GM19238 (cell line): ENCODE data around the gene VTN.
A peak's percentile ranks its signal among the peaks of the same experiment; 100 is the strongest.

Source experiments
- DNase-seq: peaks from one replicate; pipeline ENCODE4 v3.0.0; 2011; ENCODE audit warnings: low spot score; ENCODE audit not compliant: insufficient read length

Gene VTN, protein sequence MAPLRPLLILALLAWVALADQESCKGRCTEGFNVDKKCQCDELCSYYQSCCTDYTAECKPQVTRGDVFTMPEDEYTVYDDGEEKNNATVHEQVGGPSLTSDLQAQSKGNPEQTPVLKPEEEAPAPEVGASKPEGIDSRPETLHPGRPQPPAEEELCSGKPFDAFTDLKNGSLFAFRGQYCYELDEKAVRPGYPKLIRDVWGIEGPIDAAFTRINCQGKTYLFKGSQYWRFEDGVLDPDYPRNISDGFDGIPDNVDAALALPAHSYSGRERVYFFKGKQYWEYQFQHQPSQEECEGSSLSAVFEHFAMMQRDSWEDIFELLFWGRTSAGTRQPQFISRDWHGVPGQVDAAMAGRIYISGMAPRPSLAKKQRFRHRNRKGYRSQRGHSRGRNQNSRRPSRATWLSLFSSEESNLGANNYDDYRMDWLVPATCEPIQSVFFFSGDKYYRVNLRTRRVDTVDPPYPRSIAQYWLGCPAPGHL

DNA sequence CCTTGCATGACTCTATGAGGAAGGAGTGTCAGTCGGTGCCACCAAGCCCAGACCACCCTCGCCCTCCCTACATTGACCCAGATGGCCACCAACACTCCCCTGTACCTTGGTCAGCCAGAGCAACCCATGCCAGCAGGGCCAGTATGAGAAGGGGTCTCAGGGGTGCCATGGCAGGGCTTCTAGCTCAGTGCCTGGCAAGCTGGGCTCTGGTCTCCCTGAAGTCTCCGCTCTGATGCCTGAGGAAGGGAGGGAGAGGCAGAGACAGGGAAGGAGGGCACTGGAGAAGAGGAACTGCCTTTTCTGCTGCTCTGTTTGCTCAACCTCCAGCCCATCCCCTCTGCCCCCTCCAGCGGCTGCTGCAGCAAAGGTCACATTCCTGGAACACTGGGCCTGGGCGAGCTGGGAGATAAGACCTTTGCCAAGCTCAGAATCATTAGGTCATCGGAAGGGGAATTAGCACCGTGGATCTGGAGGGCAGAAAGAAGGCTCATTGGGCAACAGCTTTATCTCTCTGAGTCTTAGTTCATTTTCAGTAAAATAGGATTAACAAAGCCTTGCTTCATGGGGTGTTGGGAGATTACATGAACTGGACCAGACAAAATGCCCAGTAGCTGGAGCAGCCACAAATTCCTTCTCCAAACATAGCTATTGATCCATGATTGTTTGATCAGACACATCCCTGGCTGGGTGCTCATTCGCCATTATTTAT is at the start of gene VTN:
VTN (minus strand) TSS at position 273 of the 709 bp plus-strand sequence; CDS start at position 169, 104 bp downstream.
- no peak for DNase-seq

DNA sequence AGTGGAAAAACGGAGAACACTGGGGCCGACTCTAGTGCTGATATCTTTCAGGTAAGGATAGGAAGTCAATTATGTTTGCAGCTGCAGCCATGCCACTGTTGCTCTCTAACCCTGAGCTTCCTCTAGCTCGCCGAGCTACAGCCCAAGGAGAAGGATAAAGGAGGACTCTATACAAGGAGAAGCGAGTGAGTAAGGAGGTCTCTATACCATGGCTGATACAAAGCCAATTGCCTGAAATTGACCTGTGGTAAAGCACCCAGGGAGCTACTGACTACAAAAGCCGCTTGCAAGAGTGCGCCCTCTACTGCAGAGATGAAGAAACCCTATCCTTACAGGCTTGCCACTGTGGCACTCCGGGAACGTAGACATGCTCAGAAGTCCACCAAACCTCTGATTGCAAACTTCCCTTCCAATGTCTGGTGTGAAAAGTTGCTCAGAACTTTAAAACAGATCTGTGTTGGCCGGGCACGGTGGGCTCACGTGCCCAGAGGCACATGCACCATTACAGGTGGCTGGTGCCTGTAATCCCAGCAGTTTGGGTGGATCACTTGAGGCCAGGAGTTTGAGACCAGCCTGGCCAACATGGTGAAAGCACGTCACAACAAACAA is 46.7 kb upstream of the VTN start:
- no peak for DNase-seq

DNA sequence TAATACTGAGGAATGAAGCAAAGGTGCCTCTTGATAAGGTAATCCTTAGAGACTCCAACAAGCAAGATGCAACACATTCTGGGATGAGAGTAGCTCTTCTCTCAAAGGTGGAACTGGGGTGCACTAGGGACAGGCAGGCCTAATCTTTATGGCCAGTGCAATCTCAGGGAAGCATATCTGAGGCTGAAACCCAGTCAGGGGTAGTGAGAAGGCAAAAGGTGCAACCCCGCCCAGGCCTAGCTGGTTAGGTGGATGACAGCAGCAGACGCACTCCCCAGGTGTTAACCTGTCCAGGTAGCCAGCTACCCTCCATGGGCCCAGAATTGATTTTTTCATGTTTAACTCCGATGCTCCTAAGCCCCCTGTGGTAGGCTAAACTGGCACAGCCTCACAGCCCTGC is 45.8 kb upstream of the VTN start:
- DNase-seq: no peak

DNA sequence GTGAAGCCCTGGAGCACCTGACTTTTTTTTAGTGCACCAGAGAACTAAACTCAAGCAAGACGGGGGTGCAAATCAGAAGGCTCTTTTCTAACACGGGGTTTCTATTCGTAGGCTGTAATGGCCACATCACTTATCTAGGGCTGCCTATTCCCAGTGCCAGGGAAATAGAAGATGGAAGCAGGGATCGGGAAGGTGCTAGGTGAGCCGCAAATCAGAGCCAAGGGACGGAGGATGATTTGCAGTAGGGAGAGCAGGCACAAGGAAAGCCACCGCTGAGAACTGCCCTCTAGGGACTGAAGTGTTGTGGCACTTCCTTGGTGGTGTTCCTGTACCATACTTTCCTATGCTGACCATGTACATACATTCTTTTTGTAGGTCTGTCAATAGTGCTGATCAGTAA is 43.7 kb upstream of the VTN start:
- no peak for DNase-seq

DNA sequence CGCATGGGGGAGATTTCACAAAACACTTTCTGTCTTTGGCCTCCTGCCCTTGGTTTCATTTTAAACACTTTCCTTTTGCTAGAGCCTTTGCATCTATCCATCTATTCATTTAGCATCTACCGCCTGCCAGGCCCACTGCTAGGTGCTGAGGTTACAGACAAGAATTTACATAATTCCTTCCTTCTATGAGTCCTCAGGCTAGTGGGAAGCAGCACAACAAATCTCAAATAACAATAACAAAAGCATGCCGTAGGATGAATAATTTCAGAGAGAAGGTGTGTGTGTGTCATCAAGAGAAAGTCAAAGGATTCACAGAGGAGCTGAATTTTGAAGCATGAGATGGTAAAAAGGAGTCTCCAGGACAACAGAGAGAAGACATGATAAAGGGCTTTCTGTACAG is 42.0 kb upstream of the VTN start:
- no peak for DNase-seq

DNA sequence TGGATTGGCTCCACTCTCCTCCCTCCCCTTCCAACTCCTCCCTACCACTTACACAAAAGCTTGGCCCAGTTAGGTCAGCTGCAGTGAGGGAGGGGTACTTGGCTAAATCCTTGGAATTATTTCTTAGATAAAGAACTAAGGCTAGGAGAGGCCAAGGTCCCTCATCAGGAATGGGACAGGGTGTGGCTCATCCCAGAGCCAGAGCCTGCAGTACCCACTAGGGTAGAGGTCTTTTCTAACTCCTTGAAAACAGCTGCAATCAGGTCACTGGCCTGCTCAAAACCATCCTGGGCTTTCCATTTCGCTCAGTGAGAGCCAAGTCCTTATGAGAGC is 37.8 kb upstream of the VTN start:
- no peak for DNase-seq

DNA sequence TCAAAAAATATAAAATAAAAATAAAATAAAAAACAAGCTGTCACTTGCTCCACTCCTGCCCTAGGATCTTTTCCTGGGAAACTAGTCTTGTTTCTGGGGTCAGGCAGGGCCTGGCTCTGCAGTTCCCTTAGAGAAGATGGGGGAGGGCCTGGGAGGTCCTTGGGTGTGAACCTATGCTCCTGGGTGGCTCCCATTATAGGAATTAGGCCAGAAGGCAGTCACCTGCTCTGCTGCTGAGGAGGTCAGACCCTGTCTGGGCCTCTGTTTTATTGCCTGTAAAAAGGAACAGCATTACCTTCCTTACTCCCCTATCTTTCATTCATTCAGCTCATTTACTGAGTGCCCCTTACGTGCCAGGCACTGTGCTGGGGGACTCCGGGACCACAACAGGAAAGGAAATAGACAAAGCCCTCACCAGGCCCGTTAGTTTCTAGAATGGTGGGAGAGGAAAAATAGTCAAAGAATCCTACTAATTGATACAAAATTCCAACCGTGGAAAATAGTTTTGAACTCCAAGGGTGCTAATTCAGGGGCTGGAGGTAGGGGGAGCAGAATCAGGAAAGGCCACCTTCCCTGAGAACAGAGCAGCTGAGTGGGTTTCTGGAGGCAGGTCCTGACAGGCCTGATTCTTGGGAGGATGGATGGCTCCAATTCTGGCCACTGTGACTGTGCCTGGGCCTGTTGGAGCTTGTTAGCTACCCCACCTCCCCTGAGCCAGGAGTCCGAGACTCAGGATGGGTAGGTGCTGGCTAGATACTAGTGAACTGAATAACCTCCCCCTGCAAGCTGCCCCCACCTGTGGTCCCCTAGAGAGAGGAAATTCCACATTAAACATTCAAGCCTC is 37.2 kb upstream of the VTN start:
- DNase-seq: no peak

DNA sequence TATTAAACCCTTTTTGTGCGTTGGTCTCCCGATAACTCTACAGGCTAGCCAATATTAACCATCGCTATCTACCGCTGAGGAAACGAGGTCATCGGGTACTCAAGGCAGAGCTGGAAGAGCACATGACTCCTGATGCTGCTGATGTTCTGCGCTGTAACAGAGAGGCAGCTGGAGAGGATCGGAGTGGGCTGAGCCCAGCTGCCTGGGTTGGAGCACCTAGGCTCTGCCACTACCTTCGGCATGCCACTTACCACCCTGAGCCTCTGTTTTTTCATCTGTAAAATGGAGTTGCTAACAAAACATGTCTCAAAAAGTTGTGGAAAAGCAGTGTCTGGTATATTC is 36.3 kb upstream of the VTN start:
- DNase-seq: no peak

DNA sequence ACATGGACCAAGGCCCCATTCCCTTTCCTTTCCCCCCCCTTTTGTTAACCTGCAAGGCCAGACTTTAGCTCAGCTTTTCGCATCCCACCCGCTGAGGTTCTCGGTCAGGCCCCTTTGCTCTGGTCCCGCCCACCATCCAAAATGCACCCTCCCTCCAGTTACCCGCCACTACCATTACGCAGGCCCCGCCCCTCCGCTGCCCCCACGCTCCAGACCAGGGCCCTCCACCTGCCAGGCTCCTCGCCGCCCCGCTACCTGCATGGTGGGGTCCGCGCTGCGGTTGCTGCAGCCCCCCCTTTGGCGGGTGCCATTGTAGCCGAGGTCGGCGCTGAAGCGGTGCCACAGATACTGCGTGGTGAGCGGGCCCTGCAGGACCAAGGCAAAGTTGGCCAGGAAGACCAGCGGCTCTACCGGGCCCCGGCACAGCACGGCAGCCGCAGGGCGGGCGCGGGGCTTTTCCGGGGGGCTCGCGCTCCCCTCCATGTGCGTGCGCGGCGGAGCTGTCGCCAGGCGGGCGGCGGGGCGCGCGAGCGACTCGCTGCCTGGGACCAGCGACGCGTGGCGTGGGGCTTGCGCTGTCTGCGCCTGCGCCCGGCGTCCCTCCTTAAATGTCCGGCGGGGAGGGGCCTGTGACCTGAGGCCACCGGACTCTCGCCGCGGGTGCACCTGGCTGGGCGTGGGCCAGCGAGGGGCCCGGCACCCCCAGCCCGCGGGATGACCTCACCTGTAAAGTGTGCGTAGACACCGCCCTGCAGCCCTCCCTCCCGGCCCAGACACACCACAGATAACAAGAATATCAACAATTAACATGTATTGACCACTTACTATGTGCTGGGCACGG is 35.7 kb upstream of the VTN start, which contains the start of gene SLC46A1:
SLC46A1 (minus strand) TSS at position 581 of the 841 bp plus-strand sequence; CDS start at position 483, 98 bp downstream.
- peak; percentile 61 for DNase-seq

DNA sequence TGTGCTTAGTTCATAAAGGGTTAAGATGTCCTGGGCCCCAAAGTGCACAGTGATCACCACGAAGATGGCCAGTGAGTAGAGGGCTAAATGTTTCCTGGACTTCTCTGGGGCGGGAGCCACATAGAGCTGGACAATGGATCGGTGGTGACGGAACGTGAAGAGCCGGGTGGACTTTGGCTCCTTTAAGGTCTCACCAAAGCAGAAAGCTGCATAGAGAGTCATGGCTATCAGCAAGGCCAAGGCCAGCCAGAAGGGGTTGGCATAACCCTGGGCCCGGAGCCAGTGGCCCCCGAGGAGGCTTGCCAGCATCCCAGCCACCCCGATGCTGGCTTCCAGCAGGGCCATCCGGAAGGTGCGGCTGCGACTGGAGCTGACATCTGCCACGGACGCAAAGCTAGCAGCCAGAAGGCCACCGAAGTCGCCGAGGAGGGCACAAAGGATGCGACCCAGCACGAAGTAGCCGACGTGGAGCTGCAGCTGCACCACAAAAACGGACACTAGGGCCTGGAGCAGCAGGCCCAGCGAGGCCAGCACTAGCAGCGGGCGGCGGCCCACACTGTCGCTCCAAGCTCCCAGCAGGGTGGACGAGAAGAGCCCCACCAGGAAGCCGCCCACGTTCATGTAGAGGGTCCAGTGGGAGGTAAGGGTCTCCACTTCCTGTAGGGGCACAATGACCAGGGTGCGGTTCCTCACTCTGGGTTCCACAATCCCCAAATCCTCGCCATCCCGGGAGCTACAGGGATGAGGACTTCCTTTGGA is 34.9 kb upstream of the VTN start:
- DNase-seq: no peak

DNA sequence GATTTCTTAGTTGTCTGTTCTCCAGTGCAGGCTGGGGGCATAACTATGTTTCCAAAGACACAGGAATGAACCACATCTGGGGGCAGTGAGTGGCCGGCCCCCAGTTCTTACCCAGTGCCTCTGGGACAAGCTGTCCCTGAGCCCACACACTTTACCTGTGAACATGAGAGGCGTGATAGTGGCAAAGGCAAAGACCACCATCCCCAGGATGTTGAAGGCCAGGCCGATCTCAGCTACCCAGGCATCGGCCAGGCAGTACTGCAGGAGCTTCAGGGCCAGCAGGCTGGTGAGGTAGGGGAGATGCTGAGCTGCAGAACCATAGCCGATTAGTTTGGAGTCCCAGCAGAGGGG is 34.3 kb upstream of the VTN start:
- DNase-seq: no peak

DNA sequence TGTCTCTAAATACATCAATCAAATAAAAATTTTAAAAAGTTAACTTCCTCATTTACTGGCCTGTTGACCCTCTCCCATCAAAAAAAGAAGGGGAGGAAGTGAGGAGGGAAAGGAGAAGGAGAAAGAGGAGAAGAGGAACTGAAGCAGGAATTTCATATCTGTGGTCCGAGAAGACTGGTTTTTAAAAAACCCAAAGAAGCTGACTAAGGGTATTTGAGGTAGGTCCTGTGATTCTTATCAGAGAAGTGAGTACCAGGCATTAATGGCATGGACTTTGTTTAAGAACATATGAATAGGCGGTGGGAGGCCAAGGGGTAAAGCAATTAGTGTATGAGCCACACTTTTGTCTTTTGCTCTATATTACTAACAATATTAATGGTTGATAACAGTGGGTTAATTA is 33.9 kb upstream of the VTN start:
- no peak for DNase-seq

DNA sequence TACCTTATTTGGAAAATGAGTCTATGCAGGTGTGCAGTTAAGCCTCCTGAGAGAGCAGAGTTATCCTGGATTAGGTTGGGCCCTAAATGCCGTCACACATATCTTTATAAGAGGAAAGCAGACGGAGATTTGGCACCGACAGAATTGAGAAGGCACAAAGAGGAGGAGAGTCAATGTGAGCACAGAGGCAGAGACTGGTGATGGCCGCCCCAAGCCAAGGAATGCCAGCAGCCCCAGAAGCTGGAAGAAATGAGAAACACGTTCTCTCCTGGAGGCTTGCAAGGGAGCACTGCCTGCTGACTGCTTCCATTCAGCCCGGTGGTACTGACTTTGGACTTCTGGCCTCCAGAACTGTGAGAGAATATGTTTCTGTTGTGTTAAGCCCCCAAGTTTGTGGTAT is 32.7 kb upstream of the VTN start:
- no peak for DNase-seq

DNA sequence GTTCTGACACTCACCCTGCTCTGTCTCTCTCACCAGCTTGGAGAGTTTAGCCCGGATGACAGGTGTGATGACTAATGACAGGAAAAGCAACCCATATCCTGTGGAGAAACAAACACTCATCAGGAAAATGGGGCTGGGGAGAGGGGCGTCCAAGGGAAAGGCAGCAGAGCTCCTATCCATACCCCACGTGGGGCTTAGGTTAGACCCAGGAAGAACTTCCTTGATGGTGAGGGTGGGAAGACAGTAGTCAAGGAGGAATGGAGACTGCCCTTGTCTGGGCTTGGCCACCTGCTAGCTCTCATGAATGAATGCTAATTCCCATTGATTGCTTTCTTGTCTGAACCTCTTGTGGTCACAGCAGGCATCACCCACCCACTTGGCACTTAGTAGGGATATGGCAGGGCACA is 32.1 kb upstream of the VTN start:
- DNase-seq: no peak

DNA sequence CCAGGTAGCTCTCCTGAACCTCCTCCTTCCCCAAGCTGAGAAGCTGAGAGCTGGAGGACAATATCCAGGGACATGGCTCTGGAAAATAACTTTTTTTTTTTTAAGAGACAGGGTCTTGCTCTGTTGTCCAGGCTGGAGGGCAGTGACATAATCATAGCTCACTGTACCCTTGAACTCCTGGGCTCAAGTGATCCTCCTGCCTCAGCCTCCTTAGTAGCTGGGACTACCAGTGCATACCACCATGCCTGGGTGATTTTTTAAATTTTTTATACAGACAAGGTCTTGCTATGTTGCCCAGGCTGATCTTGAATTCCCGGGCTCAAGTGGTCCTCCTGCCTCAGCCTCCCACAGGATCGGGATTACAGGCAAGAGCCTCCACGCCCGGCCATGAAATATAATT is 29.7 kb upstream of the VTN start:
- no peak for DNase-seq

DNA sequence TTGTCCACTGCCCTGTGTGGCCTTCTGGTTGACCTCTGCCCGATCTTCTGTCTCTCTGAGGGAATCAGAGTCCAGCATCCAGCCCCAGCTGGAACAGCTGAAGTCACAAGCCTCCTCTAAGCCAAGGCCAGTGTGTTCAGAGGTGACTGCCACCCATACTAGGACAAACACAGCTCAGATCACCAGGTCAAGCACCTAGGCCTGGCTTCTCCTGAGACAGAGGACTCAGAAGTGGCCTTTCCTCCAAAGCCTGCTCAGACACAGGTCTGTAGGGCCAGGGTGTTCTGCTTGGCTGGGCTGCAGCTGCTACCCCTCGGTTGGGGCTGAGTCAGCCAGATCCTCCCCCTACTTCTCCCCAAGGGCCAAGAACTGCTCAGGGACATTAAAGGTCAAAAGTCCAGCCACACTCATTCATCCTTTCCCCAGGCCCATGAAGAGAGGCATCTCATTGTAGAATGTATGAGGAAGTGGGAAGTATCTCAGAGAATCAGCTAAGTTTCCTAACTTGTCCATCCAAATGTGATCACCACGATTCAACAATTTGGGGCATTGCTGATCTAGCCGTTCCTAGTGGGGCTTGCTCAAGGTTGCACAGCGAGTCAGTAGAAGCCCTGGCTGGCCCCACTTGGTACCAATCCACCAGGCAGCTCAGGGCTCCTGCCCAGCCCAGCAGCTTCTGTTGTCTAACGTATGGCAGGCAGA is 28.3 kb upstream of the VTN start:
- DNase-seq: no peak

DNA sequence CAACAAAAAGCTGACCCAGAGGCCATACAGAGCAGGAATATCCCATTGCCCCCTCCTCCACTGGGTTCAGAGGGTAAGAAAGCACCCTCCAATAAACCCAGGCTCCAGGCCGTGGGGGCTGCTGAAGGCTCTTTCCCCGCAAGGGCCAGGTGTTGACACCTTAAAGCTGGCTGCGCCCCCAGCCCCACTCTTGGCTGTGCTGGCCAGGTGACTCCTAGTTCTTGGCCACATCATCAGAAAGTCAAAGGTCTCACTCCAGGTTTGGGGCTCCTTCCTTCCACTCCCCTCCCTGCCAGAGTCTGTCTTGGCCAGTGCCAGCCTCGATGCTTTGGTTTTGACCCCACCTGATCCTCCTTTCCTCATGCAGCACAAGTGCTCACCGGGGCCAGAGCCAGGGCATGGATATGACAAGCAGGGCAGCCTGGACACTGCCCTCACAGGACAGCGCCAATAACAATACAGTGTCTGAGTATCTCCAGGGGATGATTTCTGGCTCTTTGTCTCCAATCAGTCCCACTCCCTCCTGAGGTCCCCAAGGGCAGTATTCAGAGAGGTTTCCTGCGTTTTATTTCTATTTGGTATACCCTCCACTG is 27.7 kb upstream of the VTN start:
- DNase-seq: no peak

DNA sequence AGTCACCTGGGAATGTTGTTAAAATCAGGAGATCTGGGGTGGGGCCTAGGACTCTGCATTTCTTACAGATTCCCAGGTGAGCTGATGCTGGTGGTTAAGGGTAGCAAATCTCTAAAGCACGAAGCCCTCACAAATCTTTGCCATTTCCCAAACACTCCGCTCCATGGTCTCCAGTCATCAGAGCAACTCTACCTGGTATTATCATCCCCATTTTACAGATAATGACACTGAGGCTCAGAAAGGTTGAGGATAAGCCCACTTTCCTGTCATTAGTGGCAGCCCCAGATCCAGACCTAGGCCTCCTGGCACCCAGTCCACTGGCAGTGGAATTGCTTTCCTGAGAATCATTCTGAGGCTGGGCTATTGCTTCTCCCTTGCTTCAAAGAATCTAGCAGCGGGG is 27.2 kb upstream of the VTN start:
- no peak for DNase-seq

DNA sequence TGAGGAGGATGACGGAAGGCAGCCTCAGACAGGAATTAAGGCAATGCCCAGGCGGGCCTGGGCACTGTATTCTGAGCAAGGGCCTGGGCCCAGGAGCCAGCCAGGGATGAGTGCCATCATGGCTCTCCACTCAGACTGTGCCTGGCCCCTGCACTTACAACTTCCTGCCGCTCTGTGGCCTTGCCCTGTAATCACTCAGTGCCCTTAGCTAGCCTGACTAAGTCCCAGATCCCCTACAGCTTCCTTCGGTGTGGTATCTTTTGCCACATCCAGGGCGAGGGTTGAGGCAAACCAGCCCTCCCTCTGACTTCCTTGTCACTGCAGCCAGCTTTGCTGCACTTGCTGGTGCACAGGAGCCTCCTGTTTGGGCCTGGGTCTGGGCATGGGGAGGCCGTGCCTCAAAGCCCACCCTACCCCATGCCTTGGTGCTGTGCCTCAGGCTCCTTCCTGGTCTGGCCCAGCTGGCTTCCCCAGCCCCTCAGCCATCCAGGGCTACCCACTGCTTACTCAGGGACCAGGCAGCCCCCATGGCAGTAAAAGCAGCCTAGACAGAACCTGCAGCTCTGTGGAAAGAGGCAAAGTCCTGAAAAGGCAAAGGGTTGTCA is 26.6 kb upstream of the VTN start:
- no peak for DNase-seq
